HG02571 (cell line): Measurements from ENCODE around the gene RTP5.
"Not testable (repeated sequence)": the region's sequence is repeated elsewhere in the genome, so short reads cannot be mapped to it uniquely, and the experiment has no call there.

ENCODE experiments used
- ATAC-seq: cut with Tn5 transposase; IDR thresholded peaks from one replicate; pipeline ENCODE4 v1.9.1; 2021; ENCODE audit warnings: mild to moderate bottlenecking, moderate library complexity; ENCODE audit not compliant: unreplicated experiment

RTP5 gene

GRCh38 chr2:241900251-241901017 lies 30.9 kb downstream of the RTP5 start:
- no peak for ATAC-seq

- ATAC-seq: no peak
Observed at GRCh38 chr2:241901018-241901380, 31.5 kb downstream of the RTP5 start.

GRCh38 chr2:241901500-241902351 lies 32.2 kb downstream of the RTP5 start:
- no peak for ATAC-seq

GRCh38 chr2:241902357-241902991 lies 32.9 kb downstream of the RTP5 start:
- no peak for ATAC-seq

GRCh38 chr2:241903121-241904010 lies 33.8 kb downstream of the RTP5 start:
- no peak for ATAC-seq

- ATAC-seq: no peak
Observed at GRCh38 chr2:241904011-241904718, 34.6 kb downstream of the RTP5 start.

GRCh38 chr2:241904791-241905710 lies 35.5 kb downstream of the RTP5 start:
- no peak for ATAC-seq

DNA sequence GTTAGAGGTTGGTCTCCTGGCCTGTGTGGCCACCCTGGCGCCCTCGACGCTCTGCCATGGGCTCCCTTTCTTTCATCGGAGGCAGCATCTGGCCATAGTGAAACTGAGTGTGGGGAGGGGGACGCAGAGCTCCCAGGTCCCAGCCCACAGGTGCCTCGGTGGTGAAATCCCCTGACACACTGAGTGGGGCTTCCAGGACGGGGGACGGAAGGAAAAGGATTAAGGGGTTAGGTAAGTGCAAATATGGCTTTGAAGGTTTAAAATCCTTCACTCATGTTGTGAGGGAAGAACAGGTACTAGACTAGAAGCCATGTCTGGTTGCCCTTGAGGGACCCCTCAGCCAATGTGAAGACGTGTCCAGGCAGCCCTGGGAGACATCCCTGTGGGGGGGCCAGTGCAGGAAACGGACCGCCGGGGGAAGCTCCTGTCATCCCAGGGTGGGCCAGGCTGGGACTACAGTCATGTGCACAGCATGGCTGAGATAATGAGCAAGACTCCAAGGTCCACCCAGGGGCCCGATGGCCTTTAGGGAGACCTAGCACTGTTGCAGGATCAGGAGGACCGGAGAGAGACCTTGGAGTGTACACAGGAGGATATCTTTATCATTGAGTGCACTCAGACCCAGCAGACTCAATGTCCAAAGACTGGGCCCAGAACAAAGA lies 36.3 kb downstream of the RTP5 start:
- ATAC-seq: no peak

DNA sequence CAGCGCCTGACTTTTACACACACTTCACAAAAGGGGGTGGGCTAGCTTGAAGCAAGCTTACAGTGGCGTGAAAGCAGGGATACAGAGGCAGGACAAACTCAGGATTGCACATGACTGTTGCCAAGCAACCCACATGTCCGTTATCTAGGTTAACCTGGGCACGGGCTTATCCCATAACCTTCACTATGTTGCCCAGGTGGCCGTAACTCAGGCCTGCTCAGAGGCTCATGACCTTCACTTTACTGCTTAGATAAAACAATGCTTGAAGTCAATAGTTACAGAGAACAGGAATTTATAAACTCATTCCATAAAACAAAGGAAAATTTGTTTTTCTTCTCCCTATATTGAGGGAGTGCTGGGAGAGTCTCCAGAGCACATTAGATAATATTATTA lies 36.8 kb downstream of the RTP5 start:
- ATAC-seq: not testable (repeated sequence)

DNA sequence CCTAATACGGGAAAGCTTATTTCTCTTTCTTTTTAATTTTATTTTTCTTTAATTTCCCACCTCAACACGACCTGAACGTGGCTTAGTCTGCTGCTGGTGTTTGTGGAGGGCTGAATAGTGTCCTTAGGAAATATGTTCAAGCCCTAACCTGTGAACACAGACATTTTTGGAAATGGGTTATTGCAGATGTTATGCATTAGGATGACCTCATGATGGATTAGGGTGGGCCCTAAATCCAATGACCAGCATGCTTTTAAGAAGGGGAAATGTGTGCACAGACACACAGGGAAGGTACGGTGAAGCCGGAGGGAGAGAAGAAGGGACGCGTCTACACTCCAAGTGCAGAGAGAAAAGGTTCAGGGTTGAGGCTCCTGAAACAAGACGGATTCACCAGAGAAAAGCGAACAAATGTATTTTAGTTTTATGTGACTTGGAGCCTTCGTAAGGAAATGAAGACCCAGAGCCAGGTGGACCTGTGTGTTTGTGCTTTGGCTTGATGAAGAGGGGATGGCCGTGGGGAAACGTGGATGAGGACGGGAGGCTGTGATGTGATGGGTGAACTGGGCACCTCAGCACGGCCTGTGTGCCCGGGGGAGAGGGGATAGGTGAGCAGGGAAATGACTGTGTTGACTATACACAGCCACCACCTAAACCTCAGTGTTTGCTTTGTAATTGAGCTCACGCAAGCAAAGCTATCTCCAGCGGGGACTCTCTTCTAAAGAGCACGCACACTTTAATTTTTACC lies 37.5 kb downstream of the RTP5 start:
- ATAC-seq: no peak

GRCh38 chr2:241907831-241908230 lies 38.3 kb downstream of the RTP5 start:
- ATAC-seq: not testable (repeated sequence)

GRCh38 chr2:241908686-241909420 lies 39.3 kb downstream of the RTP5 start:
- no peak for ATAC-seq

- no peak for ATAC-seq
Observed at GRCh38 chr2:241909769-241910168, 40.2 kb downstream of the RTP5 start.

- no peak for ATAC-seq
Observed at GRCh38 chr2:241910604-241911520, 41.3 kb downstream of the RTP5 start.

GRCh38 chr2:241911551-241911950 lies 42.0 kb downstream of the RTP5 start:
- no peak for ATAC-seq

DNA sequence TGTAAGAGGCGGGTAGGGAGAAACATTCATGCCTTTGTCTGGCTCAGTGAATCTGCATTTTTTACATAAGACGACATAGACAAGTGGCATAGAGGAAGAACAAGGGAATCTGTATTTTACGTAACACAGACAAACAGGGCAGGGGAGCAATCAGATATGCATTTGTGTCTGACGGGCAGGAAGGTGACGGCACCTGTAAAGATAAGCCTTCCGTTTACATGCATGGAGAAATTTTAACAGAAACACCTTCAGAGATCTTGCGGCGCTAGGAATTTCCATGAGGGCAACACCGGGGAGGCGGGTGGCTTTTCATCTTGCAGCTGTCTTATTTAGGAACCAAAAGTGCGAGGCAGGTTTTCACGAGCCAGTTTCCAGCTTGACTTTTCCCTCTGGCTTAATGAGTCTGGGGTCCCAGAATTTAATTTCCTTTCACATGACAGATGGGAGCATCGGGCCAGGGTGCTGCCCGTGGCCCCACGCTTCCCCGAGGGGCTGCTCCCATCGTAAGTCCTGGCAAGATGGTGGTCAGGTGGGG lies 42.6 kb downstream of the RTP5 start:
- ATAC-seq: no peak
